NCI-H748 (cell line): Measurements from ENCODE around the gene ASPHD1.
A peak's percentile ranks its signal among the peaks of the same experiment; 100 is the strongest.
"Not testable (repeated sequence)": the region's sequence is repeated elsewhere in the genome, so short reads cannot be mapped to it uniquely, and the experiment has no call there.

Experiments used
- DNase-seq: peaks from one replicate; lab custom pipeline; 2025; ENCODE audit not compliant: unreplicated experiment; lab: John Stamatoyannopoulos, UW

ASPHD1 gene

GRCh38 chr16:29876594-29877249 is 23.6 kb upstream of the ASPHD1 start:
- DNase-seq, result no peak

- DNase-seq, result peak; percentile 13
Measured at GRCh38 chr16:29877266-29877961, 22.9 kb upstream of the ASPHD1 start.

- DNase-seq, result no peak
Measured at GRCh38 chr16:29878172-29878571, 22.1 kb upstream of the ASPHD1 start.

GRCh38 chr16:29881050-29881449 is 19.2 kb upstream of the ASPHD1 start:
- no peak for DNase-seq

- no peak for DNase-seq
Measured at GRCh38 chr16:29883987-29884386, 16.3 kb upstream of the ASPHD1 start.

- DNase-seq, result not testable (repeated sequence)
Measured at GRCh38 chr16:29889372-29889771, 10.9 kb upstream of the ASPHD1 start.

GRCh38 chr16:29891525-29892457 is 8.5 kb upstream of the ASPHD1 start:
- DNase-seq, result no peak

GRCh38 chr16:29892458-29892813 is 7.9 kb upstream of the ASPHD1 start:
- DNase-seq, result no peak

GRCh38 chr16:29893553-29893952 is 6.7 kb upstream of the ASPHD1 start:
- no peak for DNase-seq

GRCh38 chr16:29894352-29894751 is 5.9 kb upstream of the ASPHD1 start:
- DNase-seq, result no peak

- no peak for DNase-seq
Measured at GRCh38 chr16:29896841-29897240, 3.4 kb upstream of the ASPHD1 start.

GRCh38 chr16:29897333-29897732 is 3.0 kb upstream of the ASPHD1 start:
- no peak for DNase-seq

GRCh38 chr16:29898135-29898803 is 2.0 kb upstream of the ASPHD1 start:
- no peak for DNase-seq

- peak; percentile 77 for DNase-seq
Measured at GRCh38 chr16:29898804-29899515, 1.3 kb upstream of the ASPHD1 start.

- peak; percentile 91 for DNase-seq
Measured at GRCh38 chr16:29899516-29900101, 679 bp upstream of the ASPHD1 start, which contains the start of gene SEZ6L2. Gene SEZ6L2 (minus strand): TSS chr16:29899550. CDS start chr16:29899019, 531 bp downstream.

GRCh38 chr16:29900888-29901606 is 759 bp downstream of the ASPHD1 start:
- DNase-seq, result no peak

GRCh38 chr16:29901607-29901945 is 1.3 kb downstream of the ASPHD1 start:
- no peak for DNase-seq

GRCh38 chr16:29903590-29903989 is 3.3 kb downstream of the ASPHD1 start:
- no peak for DNase-seq

- no peak for DNase-seq
Measured at GRCh38 chr16:29904947-29905346, 4.7 kb downstream of the ASPHD1 start.

- no peak for DNase-seq
Measured at GRCh38 chr16:29905668-29906067, 5.4 kb downstream of the ASPHD1 start.
